ENCODE data around the gene ADGRL2. TPM values are rescaled to one million over a fixed set of nuclear protein-coding genes. Genes with fewer than 3 reads are reported as not detected.

The ADGRL2 gene
- total RNA-seq, 1 experiment from 2014 or later = 25.3 TPM

- H2AFZ ChIP-seq = no peak overlapping the region
- no peaks in the 10 kb centered on the region for H3K9me3 ChIP-seq (ENCODE audit: insufficient read depth, low read depth)
- H3K4me1 ChIP-seq (replicated peaks; ENCODE audit: insufficient read depth) = no peaks in the 10 kb centered on the region
- no peaks in the 10 kb centered on the region for H3K36me3 ChIP-seq (ENCODE audit: low read depth)
- intact Hi-C loops (cut with micrococcal nuclease; ENCODE audit: unreplicated experiment) = no loop called here
- ChIA-PET CTCF (no interaction called here), POLR2A (ENCODE audit: unreplicated experiment) (no interaction called here)
- DNase-seq = no peak
- no peaks in the 10 kb centered on the region for H3K9me2 ChIP-seq (ENCODE audit: insufficient read depth)
- no peaks in the 10 kb centered on the region for H3F3A ChIP-seq (ENCODE audit: insufficient read depth, low read depth)
- no peaks in the 10 kb centered on the region for H3K27me3 ChIP-seq (ENCODE audit: insufficient read depth, low read depth)
- H3K27ac ChIP-seq = no peak overlapping the region
- no peak overlapping the region for H3K4me2 ChIP-seq
- peaks cover 5% of the 10 kb centered on the region; the same call in 1 of the 2 replicates for H3K79me2 ChIP-seq (ENCODE audit: low read depth)
- no peak overlapping the region for H3K4me3 ChIP-seq
- peaks cover 6% of the 10 kb centered on the region; the same call in 1 of the 2 replicates for H4K20me1 ChIP-seq (ENCODE audit: insufficient read depth)
- no TSS peak for BruUV-seq (replicated peaks)
- TF ChIP-seq CTCF (conservative IDR thresholded peaks at IDR 0.05) = no peak
- no peak for TF ChIP-seq EZH2 (IDR thresholded peaks at IDR 0.05; ENCODE audit: low read depth)
Measured at GRCh38 chr1:81832573-81832972, 31.8 kb downstream of the ADGRL2 start.

- ChIA-PET CTCF (no interaction called here), POLR2A (ENCODE audit: unreplicated experiment) (no interaction called here)
- DNase-seq = no peak
- Histone ChIP-seq H3K36me3 (ENCODE audit: low read depth) (no peaks in the 10 kb centered on the region), H3K9me2 (ENCODE audit: insufficient read depth) (no peaks in the 10 kb centered on the region), H3F3A (ENCODE audit: insufficient read depth, low read depth) (no peaks in the 10 kb centered on the region), H3K4me1 (replicated peaks; ENCODE audit: insufficient read depth) (no peaks in the 10 kb centered on the region), H2AFZ (no peak overlapping the region), H3K27me3 (ENCODE audit: insufficient read depth, low read depth) (no peaks in the 10 kb centered on the region), H3K79me2 (ENCODE audit: low read depth) (peaks cover 5% of the 10 kb centered on the region; the same call in 1 of the 2 replicates), H3K27ac (no peak overlapping the region), H3K9me3 (ENCODE audit: insufficient read depth, low read depth) (no peaks in the 10 kb centered on the region), H3K4me2 (no peak overlapping the region), H3K4me3 (no peak overlapping the region), H4K20me1 (ENCODE audit: insufficient read depth) (peaks cover 6% of the 10 kb centered on the region; the same call in 1 of the 2 replicates)
- intact Hi-C loops (cut with micrococcal nuclease; ENCODE audit: unreplicated experiment) = no loop called here
- BruUV-seq (replicated peaks) = no TSS peak
- TF ChIP-seq EZH2 (IDR thresholded peaks at IDR 0.05; ENCODE audit: low read depth) = no peak
- TF ChIP-seq CTCF (conservative IDR thresholded peaks at IDR 0.05) = no peak
Measured at GRCh38 chr1:81833722-81834121, 33.0 kb downstream of the ADGRL2 start.

GRCh38 chr1:81834268-81834667 is 33.5 kb downstream of the ADGRL2 start:
- TF ChIP-seq CTCF (conservative IDR thresholded peaks at IDR 0.05) = no peak
- TF ChIP-seq EZH2 (IDR thresholded peaks at IDR 0.05; ENCODE audit: low read depth) = no peak
- H3K27me3 ChIP-seq (ENCODE audit: insufficient read depth, low read depth) = no peaks in the 10 kb centered on the region
- no TSS peak for BruUV-seq (replicated peaks)
- no peaks in the 10 kb centered on the region for H3K9me3 ChIP-seq (ENCODE audit: insufficient read depth, low read depth)
- intact Hi-C loops (cut with micrococcal nuclease; ENCODE audit: unreplicated experiment) = no loop called here
- H2AFZ ChIP-seq = no peak overlapping the region
- H3K9me2 ChIP-seq (ENCODE audit: insufficient read depth) = no peaks in the 10 kb centered on the region
- DNase-seq = no peak
- no peak overlapping the region for H3K4me2 ChIP-seq
- ChIA-PET POLR2A (ENCODE audit: unreplicated experiment) (interaction anchor here (0.6 kb wide), 1 partner anchor 94 kb away, joined by 3 read pairs; no protein-coding TSS in a partner anchor), CTCF (no interaction called here)
- H4K20me1 ChIP-seq (ENCODE audit: insufficient read depth) = peaks cover 6% of the 10 kb centered on the region; the same call in 1 of the 2 replicates
- no peak overlapping the region for H3K27ac ChIP-seq
- H3K4me3 ChIP-seq = no peak overlapping the region
- H3K4me1 ChIP-seq (replicated peaks; ENCODE audit: insufficient read depth) = no peaks in the 10 kb centered on the region
- no peaks in the 10 kb centered on the region for H3K36me3 ChIP-seq (ENCODE audit: low read depth)
- H3K79me2 ChIP-seq (ENCODE audit: low read depth) = peaks cover 5% of the 10 kb centered on the region; the same call in 1 of the 2 replicates
- H3F3A ChIP-seq (ENCODE audit: insufficient read depth, low read depth) = no peaks in the 10 kb centered on the region
